ENCODE results near the gene TUBB. TPM values are rescaled to one million over a fixed set of nuclear protein-coding genes. Genes with fewer than 3 reads are reported as not detected.

TUBB gene
- total and polyA plus RNA-seq, 9 of the 15 experiments (the other 6 are each of a cell fraction or from before 2014, with no cell fraction given) = 971 to 2,870 (median 1,478) TPM

DNA sequence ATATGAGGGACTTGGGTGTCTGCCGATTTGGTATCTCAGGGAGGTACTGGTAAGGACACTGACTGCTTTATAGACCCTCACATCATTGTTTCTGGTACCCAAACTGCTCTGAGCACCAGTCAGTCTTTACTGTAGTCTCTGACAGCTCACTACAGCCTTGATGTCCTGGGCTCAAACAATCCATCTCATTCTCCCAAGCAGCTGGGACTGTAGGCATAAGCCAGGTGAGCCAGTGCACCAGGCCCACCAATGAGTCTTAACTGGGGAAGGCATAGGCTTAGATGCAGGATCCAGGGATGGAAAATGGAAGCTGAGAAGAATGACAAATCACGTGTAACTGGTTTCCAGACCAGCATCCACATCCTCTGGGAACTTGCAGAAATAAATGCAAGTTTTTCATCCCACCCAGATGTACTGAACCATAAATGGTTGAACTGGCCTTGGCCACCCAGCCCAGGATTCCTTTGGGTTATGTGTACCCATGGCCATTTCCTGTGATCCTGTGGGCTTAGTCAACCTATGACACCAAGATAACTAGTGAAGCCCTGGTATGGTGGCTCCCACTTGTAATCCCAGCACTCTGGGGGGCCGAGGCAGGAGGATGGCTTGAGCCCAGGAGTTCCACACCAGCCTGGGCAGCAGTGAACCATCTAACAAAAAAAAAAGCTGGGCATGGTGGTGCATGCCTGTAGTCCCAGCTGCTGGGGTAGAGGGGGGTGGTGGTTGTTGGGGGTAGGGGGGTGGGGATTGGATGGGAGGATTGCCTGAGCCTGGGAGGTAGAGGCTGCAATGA is 5.8 kb downstream of the TUBB start (continued):
- no peak for TF ChIP-seq HINFP (tag; conservative IDR thresholded peaks at IDR 0.05; ENCODE audit: low read depth)
- peak; percentile 77; the same call in 1 of the 2 replicates for TF ChIP-seq NFXL1 (CRISPR knock-in tag; IDR thresholded peaks at IDR 0.05)
- TF ChIP-seq KAT7 (CRISPR knock-in tag; IDR thresholded peaks at IDR 0.05; ENCODE audit: borderline replicate concordance) = no peak
- TF ChIP-seq RUNX1 (IDR thresholded peaks at IDR 0.05; ENCODE audit: low read depth) = no peak
- peak; percentile 92 for TF ChIP-seq PHB (CRISPR knock-in tag; IDR thresholded peaks at IDR 0.05)
- TF ChIP-seq, protein P1, sequence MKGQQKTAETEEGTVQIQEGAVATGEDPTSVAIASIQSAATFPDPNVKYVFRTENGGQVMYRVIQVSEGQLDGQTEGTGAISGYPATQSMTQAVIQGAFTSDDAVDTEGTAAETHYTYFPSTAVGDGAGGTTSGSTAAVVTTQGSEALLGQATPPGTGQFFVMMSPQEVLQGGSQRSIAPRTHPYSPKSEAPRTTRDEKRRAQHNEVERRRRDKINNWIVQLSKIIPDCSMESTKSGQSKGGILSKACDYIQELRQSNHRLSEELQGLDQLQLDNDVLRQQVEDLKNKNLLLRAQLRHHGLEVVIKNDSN (CRISPR knock-in tag; IDR thresholded peaks at IDR 0.05) = peak; percentile 36
- TF ChIP-seq NFE2 (IDR thresholded peaks at IDR 0.05; ENCODE audit: low read depth) = no peak
- TF ChIP-seq, protein P2, sequence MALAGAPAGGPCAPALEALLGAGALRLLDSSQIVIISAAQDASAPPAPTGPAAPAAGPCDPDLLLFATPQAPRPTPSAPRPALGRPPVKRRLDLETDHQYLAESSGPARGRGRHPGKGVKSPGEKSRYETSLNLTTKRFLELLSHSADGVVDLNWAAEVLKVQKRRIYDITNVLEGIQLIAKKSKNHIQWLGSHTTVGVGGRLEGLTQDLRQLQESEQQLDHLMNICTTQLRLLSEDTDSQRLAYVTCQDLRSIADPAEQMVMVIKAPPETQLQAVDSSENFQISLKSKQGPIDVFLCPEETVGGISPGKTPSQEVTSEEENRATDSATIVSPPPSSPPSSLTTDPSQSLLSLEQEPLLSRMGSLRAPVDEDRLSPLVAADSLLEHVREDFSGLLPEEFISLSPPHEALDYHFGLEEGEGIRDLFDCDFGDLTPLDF (CRISPR knock-in tag; IDR thresholded peaks at IDR 0.05) = no peak
- TF ChIP-seq TCF7L2 (IDR thresholded peaks at IDR 0.05; ENCODE audit: low read depth, low read length) = no peak
- no peak for TF ChIP-seq FOS (IDR thresholded peaks at IDR 0.05; ENCODE audit: extremely low read depth, insufficient read length)
- no peak for TF ChIP-seq XRCC5 (IDR thresholded peaks at IDR 0.05; ENCODE audit: low read depth, low read length)
- TF ChIP-seq ZBTB49 (CRISPR knock-in tag; IDR thresholded peaks at IDR 0.05; ENCODE audit: borderline replicate concordance) = no peak
- TF ChIP-seq TRIM25 (IDR thresholded peaks at IDR 0.05; ENCODE audit: borderline replicate concordance) = no peak
- peak; percentile 15; the same call in 1 of the 2 replicates for TF ChIP-seq TFE3 (CRISPR knock-in tag; IDR thresholded peaks at IDR 0.05)
- TF ChIP-seq CBX8 (IDR thresholded peaks at IDR 0.05; ENCODE audit: borderline replicate concordance, extremely low read depth, low read depth, low read length, poor library complexity, severe bottlenecking) = no peak
- TF ChIP-seq ZNF76 (CRISPR knock-in tag; IDR thresholded peaks at IDR 0.05; ENCODE audit: borderline replicate concordance) = no peak
- TF ChIP-seq ATF1 (CRISPR knock-in tag; IDR thresholded peaks at IDR 0.05) = no peak
- no peak for TF ChIP-seq ATF1 (tag; IDR thresholded peaks at IDR 0.05)

All from K562 (cell line).